HG03175 (cell line): ENCODE data around the gene DNAJB2.
"Not testable (repeated sequence)": the region's sequence is repeated elsewhere in the genome, so short reads cannot be mapped to it uniquely, and the experiment has no call there.

Experiments
- ATAC-seq: cut with Tn5 transposase; IDR thresholded peaks from one replicate; pipeline ENCODE4 v1.9.1; 2021; ENCODE audit warnings: mild to moderate bottlenecking, moderate library complexity; ENCODE audit not compliant: unreplicated experiment

The DNAJB2 gene

DNA sequence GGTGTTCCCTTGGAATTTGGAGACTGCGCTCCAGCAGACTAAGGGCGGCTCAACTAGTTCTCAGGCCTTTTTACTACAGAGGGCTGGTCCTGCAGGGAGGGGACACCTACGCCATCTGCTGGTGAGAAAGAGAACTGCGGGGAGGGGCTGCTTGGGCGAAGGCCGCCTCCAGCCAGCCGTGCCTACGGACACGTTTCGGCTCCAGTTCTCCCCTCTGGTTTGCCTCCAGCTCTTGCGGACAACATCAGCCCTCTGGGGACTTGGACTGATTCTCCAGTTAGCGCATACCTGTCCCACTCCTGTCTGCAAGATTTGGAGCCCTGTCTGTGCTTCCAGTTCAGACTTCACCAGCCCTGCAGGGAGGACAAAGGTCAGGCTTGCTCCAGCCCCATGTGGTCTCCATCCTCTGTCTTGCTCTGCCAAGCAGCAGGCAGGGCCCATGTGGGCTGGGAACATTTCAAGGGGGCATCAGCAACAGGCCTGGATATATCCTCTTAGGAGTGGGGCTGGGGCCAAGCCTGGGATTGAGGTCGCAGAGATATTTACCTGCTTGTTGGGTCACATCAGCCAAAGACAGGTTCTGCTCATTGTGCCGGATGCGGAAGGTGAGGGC is 19.7 kb downstream of the DNAJB2 start:
- ATAC-seq = peak; percentile 65

DNA sequence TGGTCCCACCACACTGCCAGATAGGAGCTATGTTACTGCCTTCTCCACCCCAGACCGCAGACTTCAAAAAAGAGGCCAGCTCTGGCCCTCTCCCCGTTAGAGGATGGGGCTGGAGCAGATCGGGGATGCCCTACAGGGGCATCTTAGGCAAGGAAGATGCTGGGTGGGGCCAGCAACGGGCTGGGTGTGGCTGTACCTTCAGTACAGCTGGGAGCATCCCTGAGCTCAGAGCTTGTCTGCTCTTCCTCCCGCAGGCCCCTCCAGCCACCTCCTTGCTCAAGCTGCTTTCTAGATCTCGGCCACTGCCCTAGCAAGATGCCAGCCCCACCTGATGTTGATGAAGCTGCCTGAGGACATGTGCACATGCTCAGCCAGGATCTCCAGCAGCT is 20.2 kb downstream of the DNAJB2 start:
- ATAC-seq = no peak

DNA sequence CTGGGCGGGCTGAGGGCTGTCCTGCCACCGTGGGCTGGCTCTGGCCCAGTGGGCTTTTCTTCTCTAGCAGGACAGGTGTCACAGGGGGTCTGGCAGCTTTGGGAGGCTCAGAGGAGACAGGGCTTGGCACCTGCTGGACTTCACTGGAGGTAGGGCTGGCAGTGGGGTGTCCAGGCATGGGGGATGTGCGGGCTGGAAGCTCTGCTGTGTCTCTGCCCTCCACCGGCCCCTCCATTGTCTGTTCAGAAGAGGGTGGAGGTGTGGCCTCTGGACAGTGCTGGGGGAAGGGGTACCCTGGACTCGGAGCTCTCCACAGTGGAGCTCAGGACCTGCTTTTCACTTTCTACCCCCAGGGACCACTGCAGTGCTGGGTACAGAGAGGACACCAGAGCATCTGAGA is 20.9 kb downstream of the DNAJB2 start:
- ATAC-seq = no peak

DNA sequence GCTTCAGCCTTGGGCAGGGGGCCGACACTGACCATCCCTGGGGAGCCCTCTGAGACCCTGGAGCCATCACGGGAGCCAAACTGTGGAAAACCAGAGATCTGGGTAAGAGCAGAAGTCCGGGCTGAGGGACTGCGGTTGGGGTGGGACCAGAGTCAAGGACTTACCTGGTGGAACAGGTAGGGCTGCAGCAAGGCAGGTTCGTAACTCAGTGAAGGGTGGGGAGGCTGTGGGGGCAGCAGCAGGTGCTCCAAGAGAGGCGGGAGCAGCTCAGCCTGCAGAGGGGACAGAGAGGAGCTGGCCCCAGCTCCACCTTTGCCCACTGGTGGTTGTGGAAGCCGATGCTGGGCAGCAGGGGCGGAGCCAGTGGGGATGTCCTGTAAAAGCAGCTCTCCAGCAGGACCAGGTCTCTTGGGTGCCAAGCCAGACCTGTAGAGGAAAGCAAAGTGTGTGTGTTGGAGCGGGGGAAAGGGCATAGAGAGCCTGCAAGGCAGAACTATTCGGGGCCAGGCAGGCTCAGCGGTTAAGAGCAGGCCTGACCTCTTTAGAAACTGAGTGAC is 23.3 kb downstream of the DNAJB2 start:
- ATAC-seq = no peak

DNA sequence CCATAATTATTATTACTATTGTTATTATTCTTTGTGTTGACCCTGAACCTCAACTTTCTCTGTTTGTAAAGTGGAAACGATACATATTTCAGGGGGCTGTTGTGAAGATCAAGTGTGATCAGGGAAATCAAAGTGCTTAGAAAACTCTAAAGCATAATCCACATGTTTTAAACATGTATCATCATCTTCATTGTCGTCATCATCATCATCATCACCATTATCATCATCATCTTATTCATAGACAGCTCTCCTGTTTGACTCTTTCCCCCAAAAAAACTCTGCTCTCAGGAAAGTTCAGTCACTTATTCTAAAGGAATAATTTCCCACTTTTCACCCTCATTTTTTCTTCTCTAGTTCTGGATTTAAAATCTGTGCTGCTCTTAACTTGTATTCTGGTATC is 25.1 kb downstream of the DNAJB2 start:
- ATAC-seq = no peak

DNA sequence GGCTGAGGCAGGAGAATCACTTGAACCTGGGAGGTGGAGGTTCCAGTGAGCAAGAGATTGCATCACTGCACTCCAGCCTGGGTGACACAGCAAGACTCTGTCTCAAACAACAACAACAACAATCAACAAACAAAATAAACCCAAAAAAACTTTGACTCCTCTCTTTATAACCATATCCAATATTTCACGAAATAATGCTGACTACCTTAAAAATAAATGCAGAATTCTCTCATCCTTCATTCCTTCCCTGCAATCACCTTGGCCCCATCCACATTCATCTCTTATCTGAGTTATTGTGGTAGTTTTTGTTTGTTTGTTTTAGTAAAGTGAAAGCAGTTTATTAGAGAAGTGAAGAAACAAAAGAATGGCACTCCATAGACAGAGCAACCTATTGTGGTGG is 26.9 kb downstream of the DNAJB2 start:
- no peak for ATAC-seq

DNA sequence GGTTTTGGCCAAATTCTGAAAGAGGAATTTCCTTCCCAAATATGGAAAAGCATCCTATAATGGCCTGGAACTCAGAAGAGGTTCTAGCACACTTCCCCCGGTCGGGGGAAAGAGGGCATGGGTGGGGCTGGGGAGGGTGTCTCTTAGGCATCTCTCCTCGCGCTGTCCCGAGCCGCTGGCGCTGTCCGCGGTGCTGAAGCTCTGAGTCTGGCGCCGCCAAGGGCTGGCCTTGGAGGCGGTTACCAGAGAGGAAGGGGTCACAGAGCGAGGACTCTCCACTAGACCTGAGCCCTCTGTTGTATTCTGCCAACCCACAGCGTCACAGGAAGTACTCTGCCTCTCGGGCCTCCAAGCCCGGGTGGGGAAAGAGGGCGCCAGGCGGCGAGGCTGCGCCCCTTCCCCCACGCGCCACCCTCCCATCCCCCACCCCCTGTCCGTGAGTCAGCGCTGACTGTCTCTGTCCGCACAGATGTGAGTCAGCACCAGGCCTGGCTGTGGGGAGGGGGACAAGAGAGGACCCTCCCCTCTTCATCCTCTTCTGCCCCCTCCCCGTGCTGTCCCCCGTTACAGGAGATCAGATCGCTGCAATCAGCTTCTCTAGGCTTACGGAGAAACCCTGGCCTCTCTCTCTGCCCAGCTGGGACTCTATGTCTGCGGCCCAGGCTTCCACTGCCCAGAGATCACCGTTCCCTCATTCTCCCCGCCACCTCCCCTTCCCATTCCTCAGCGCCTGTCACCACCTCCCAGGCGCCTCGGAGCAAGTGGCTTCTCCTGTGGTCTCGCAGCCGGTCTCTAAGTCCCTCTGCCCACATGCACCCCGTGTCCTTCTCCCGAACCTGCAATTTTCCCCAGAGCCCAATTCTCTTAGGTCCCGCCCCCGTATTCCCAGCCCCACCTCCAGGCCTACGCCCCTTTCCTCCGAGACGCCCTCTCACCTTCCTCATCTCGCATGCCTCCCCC is 29.3 kb downstream of the DNAJB2 start:
- ATAC-seq = peak; percentile 43

DNA sequence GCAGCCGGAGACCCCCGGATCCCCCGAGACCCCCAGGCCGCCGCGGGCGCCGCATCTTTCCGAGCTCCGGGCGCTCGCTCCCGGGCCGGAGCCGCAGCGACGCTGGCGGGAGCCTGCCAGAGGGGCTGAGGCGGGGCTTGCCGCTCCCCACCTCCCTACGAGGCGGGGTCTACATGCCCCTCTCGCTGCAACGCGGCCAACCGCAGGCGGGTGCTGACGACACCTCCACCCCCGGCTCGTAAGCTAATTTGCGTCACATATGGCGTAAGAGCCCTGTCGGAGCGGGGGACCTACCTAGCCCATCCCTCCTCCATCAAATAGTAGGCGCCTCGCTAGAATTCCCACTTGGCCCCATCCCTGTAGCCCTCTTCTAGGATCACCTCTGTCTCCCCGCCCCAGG is 30.1 kb downstream of the DNAJB2 start, which contains the start of gene PTPRN:
TSS of gene PTPRN (minus strand) at position 124 of the 400 bp plus-strand sequence. CDS start at position 55, 69 bp downstream.
- ATAC-seq = no peak

DNA sequence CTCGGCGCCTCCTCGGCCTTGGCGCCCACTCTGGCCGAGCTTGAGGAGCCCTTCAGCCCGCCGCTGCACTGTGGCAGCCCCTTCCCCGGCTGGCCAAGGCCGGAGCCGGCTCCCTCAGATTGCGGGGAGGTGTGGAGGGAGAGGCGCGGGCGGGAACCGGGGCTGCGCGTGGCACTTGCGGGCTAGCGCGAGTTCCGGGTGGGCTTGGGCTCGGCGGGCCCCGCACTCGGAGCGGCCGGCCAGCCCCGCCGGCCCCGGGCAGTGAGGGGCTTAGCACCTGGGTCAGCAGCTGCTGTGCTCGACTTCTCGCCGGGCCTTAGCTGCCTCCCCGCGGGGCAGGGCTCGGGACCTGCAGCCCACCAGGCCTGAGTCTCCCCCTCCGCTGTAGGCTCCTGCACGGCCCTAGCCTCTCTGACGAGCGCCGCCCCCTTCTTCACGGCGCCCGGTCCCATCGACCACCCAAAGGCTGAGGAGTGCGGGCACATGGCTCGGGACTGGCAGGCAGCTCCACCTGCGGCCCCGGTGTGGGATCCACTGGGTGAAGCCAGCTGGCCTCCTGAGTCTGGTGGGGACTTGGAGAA is 33.6 kb downstream of the DNAJB2 start:
- ATAC-seq = not testable (repeated sequence)

DNA sequence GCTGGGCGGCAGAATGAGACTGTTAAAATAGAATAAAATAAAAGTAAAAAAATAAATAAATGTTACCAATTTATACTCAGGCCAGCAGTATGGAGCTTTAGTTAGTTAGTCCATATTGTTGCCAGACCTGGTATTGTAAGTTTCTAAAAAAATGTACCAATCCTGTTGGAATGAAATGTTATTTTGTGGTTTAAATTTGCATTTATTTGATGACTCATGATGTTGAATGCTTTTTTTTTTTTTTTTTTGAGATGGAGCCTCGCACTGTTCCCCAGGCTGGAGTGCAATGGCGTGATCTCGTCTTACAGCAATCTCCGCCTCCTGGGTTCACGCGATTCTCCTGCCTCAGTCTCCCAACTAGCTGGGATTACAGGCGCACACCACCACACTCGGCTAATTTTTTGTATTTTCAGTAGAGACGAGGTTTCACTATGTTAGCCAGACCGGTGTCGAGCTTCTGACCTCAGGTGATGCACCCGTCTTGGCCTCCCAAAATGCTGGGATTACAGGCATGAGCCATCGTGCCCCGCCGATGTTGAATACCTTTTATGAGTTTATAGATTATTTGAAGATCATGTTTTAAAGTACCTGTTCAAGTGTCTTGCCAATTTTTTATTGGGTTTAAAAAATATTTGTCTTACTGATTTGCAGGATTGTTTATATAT is 35.8 kb downstream of the DNAJB2 start:
- no peak for ATAC-seq

DNA sequence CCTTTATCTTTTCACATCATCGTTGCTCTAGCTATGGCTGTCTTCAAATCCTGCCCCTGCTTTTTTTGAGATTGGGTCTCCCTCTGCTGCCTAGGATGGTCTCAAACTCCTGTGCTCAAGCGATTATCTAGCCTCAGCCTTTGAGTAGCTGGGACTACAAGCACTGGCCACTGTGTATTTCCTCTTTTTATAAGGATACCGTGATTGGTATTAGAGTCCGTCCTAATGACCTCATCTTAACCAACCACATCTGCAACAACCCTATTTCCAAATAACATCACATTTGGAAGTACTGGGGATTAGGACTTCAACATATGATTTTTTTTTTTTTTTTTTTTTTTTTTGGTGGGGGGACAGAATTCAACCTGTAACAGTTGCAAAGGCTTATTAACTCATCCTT is 44.3 kb downstream of the DNAJB2 start:
- no peak for ATAC-seq

DNA sequence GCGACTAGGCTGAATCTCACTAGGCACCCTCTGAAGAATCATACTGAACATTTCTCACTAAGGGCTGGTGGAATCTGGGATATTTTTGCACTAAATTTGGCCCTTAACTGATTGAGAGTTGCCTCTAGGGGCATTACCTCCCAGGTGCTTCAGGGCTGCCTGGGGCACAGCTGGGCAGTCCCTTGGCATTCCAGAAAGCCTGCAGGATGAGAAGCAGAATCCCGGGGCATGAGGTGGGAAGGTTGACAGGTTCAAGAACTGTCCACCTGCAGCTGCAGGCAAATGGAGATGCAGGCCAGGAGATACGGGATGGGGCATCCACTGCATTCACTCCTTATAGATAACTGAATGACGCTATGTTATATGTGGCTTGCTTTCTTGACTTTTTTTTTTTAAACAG is 46.0 kb downstream of the DNAJB2 start:
- ATAC-seq = no peak

DNA sequence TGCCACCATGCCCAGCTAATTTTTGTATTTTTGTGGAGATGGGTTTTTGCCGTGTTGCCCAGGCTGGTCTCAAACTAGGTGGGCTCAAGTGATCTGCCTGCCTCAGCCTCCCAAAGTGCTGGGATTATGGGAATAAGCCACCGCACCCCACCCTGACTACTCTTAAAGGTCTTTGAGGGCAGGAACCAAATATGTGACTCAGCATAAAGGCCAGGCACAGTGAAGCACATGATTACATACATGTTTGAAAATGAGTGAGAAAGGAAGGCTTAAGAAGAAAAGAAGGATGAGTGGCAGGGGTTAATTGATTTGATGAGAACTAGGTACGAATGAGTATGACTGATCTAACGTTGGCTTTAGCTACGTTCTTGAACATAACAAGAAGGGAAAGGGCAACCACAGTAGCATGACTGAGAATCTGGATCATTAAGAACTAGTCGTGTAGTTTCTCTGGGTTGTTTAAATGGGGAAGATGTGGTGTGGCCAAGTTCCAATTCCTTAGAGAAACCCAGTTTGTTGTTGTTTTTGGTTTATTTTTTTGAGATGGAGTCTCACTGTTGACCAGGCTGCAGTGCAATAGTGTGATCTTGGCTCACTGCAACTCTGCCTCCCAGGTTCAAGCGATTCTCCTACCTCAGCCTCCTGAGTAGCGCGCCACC is 46.6 kb downstream of the DNAJB2 start:
- ATAC-seq = no peak

DNA sequence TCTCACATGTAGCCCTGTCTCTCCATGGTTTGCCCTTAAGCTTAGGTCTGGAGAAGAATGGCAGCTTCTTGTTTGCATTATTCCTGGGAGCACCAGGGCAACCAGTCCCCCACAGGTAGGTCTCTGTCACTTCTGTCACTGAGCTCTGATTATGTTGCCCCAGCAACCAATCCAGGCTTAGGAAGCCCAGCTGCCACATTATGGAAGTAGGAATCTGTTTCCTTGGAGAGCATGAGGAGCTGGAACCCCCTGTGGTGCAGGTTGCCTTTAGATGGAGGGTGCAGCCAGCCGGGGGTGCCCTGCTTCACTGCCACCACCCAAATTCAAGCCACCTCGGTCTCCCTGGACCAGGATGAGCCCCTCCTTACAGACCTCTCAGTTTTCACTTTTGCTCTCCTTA is 48.6 kb downstream of the DNAJB2 start:
- no peak for ATAC-seq

DNA sequence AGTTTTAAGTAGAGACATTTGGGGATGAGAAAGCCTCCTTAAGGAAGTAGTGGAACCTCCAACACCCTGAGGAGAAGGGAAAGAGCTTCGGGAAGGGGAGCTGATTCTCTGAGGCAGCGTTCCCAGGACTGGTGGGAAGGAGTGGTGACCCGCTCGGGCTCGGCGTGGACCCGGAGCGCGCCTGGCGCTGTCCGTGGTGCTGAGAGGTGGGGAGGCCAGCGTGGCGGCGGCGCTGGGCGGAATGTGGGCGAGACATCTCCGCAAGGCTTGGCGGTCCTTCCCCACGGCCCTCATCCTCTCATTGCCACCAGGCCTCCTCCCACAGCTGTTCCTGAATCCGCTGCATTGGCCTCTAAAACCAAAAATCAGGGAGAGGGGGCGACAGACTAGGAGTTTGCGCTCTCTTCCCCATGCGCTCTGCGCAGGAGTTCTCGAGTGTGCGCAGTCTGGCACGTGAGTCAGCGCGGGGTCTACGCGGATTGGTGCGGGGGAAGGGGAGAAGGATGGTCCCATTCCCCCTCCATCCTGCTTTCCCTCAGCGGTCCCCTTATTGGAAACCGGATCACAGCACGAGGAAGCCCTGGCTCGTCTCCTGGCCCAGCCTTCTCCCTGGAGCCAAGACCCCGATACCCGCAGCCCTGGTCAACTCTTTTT is 52.5 kb downstream of the DNAJB2 start:
- ATAC-seq = no peak

DNA sequence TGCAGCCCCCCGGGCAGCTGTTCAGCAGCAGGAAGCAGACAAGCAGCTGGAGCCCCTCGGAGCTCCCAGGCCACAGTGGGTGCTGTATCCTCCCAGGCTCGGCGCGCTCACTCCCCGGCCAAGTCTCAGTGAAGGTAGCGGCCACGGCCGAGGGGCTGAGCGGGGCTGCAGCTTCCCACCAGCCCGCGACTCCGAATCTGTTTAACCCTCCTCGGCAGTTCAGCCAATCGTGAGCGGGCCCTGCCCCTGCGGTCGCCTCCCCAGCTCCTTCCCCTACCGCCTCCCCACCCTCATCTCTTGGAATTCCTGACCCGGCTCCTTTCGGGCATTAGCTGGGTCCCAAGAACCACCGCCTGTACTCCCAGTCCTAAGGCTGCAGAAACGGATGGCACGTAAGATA is 53.4 kb downstream of the DNAJB2 start, which contains the start of gene RESP18:
TSS of gene RESP18 (minus strand) at position 203 of the 400 bp plus-strand sequence.
- ATAC-seq = no peak

DNA sequence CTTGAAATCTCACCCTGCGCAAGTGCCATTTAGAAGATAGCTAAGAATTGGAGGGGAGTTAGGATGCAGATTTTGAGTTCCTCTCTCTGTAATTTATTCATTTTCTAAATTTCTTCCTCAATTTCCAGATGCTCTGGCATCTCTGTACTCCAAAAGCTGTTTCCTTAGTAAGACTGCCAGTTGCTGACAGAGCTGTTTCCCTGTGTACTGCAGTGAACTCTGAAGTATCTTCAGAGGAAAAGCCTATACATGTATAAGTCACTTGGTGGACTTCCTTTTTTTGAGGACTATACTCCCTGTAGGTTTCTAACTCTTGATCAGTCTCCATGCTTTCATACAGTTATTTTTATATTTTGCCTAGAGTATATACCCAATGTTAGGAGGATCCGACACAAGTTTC is 54.9 kb downstream of the DNAJB2 start:
- ATAC-seq = no peak

DNA sequence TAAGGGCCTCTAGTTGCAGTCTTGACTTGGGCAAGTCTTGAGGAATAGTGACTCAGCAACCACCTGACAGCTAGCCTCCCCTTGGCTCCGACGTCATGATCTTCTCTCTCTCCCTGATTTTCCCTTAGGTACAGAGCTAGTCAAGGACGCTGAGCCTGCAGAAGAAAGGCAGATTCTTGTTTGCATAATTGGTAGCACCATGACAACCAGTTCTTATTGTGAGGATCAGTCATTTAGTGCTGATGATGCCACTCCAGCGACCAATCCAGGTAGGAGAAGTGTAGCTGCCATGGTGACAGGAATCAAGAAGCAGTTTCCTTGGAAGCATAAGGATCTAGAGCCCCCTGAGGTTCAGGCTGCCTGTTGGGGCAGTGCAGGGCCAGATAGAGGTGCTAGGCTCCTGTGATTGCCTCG is 56.2 kb downstream of the DNAJB2 start:
- no peak for ATAC-seq
